B cell (primary cell): Measurements from ENCODE around the gene PAMR1.

Experiments used
- EZH2 ChIP-seq: IDR thresholded peaks from 2 replicates; pipeline ENCODE4 v1.6.1; 2012; ENCODE audit warnings: borderline replicate concordance, low read depth, mild to moderate bottlenecking, moderate library complexity, low read length; ENCODE audit not compliant: insufficient read depth, poor library complexity, severe bottlenecking
- TF ChIP-seq, protein P1 (sequence below): fragments of 200-600 bp; IDR thresholded peaks from one replicate; pipeline ENCODE4 v1.8.0; 2022; ENCODE audit warnings: antibody characterized with exemption, mild to moderate bottlenecking

DNA sequence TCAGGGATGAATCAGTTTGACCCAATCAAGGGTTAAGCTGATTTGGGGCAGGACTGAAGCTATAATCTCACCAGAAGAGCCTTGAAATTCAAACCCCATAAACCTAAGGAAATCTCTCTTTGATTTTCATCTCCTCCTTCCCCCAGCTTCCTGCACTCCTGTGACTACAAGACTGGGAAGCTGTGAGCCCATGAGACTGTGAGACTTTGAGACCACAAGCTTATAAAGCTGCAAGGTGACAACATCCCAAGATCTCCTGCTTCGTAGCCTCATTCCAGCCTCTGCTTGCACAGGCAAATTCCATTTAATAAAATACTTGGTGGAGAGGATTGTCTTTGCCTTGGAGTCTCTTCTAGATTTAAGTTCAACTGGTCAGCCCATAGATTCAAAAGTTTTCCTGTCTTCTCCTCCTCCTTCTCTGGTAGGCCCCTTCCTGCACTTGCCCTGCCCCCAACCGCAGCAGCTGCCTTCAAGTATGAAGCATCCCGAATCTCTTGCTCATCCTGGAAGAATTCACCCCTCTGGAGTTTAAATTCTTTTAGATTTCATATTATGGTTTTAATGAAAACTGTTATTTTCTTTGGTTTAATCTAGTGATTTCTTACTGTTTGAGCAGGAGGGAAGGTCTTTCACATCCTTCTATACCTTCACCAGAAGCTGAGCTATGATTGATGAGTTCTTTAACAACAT is 42.1 kb downstream of the PAMR1 start:
- TF ChIP-seq, protein P1, sequence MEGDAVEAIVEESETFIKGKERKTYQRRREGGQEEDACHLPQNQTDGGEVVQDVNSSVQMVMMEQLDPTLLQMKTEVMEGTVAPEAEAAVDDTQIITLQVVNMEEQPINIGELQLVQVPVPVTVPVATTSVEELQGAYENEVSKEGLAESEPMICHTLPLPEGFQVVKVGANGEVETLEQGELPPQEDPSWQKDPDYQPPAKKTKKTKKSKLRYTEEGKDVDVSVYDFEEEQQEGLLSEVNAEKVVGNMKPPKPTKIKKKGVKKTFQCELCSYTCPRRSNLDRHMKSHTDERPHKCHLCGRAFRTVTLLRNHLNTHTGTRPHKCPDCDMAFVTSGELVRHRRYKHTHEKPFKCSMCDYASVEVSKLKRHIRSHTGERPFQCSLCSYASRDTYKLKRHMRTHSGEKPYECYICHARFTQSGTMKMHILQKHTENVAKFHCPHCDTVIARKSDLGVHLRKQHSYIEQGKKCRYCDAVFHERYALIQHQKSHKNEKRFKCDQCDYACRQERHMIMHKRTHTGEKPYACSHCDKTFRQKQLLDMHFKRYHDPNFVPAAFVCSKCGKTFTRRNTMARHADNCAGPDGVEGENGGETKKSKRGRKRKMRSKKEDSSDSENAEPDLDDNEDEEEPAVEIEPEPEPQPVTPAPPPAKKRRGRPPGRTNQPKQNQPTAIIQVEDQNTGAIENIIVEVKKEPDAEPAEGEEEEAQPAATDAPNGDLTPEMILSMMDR: no peak
- TF ChIP-seq EZH2: no peak
